Thoracic aorta (tissue), 2 donors: ENCODE measurements around the gene TEAD2. TPM values are rescaled to one million over a fixed set of nuclear protein-coding genes. Genes with fewer than 3 reads are reported as not detected.

Source experiments
- ATAC-seq: fragments of 150-250 bp; one replicate; pipeline ENCODE4 v1.8.0; 2017; ENCODE audit warnings: low read depth; ENCODE audit not compliant: insufficient number of reproducible peaks, low FRiP score
- DNase-seq: peaks from one replicate; pipeline ENCODE4 v3.0.0-alpha.2; 2020; ENCODE audit warnings: low spot score
- H3K27ac ChIP-seq, 2 donors: fragments of 200-600 bp; sonication (generic); 1 replicate in 1 of 2; 2 replicates in 1 of 2; pipeline ENCODE4 v1.5.1; 2016; ENCODE audit warnings: mild to moderate bottlenecking in 2 of 2, moderate library complexity in 2 of 2
- H3K27me3 ChIP-seq: fragments of 200-600 bp; sonication (generic); replicated peaks from 2 replicates; pipeline ENCODE4 v1.6.0; 2016; ENCODE audit warnings: mild to moderate bottlenecking; ENCODE audit not compliant: insufficient read depth
- H3K36me3 ChIP-seq: fragments of 200-600 bp; sonication (generic); one replicate; pipeline ENCODE4 v1.5.1; 2016
- H3K4me1 ChIP-seq, 2 donors: fragments of 200-600 bp; sonication (generic); 1 replicate in 1 of 2; 2 replicates in 1 of 2; pipeline versions ENCODE4 v1.5.1 to v1.6.0; 2016; ENCODE audit warnings: low read depth in 2 of 2, mild to moderate bottlenecking in 1 of 2; ENCODE audit not compliant: control insufficient read depth in 1 of 2
- H3K4me3 ChIP-seq: fragments of 200-600 bp; sonication (generic); 2 replicates; pipeline ENCODE4 v1.5.1; 2016; ENCODE audit warnings: mild to moderate bottlenecking
- H3K9me3 ChIP-seq: fragments of 200-600 bp; sonication (generic); 2 replicates; pipeline ENCODE4 v1.5.1; 2016
- total RNA-seq, 2 donors: library from RNA; depleted of rRNA; stranded (reverse); fragments of >200 nt; gene quantifications; one replicate each; pipeline versions ENCODE4 v1.1.0 to v1.2.3, GENCODE V29; 2016
- TF ChIP-seq, protein P1 (sequence below): fragments of 200-600 bp; sonication (generic); IDR thresholded peaks from one replicate; pipeline ENCODE4 v1.5.1; 2019; ENCODE audit warnings: antibody characterized with exemption

Gene TEAD2
- total RNA-seq, 2 donors from 2014 or later: 26.4 to 41.3 TPM

DNA sequence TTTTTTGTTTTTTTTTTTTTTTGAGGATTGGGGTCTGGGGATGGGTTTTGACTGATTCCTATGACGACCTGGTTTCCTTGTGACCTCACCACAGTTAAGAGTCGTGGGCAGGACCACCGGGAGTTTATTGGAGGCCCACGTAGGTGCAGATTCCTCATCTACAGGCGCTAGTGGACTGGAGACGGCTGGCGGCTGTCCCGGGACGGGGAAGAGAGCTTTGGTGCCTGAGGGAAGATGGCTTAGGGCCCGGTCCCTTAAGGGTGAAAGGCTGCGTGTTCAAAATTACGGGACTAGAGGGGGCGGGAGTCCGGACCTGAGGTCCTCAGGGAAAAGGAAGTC, 682 bp upstream of the TEAD2 start:
- peaks cover 6% of the 10 kb centered on the region for H3K36me3 ChIP-seq
- H3K9me3 ChIP-seq: no peaks in the 10 kb centered on the region
- no peaks in the 10 kb centered on the region for H3K27me3 ChIP-seq
- ATAC-seq (peak; percentile 14), DNase-seq (no peak)
- TF ChIP-seq, protein P1, sequence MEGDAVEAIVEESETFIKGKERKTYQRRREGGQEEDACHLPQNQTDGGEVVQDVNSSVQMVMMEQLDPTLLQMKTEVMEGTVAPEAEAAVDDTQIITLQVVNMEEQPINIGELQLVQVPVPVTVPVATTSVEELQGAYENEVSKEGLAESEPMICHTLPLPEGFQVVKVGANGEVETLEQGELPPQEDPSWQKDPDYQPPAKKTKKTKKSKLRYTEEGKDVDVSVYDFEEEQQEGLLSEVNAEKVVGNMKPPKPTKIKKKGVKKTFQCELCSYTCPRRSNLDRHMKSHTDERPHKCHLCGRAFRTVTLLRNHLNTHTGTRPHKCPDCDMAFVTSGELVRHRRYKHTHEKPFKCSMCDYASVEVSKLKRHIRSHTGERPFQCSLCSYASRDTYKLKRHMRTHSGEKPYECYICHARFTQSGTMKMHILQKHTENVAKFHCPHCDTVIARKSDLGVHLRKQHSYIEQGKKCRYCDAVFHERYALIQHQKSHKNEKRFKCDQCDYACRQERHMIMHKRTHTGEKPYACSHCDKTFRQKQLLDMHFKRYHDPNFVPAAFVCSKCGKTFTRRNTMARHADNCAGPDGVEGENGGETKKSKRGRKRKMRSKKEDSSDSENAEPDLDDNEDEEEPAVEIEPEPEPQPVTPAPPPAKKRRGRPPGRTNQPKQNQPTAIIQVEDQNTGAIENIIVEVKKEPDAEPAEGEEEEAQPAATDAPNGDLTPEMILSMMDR: no peak
- H3K4me1 ChIP-seq: peaks cover 4 to 6% of the 10 kb centered on the region in 2 donors
- peak overlapping the region; percentile 86 for H3K4me3 ChIP-seq
- peak overlapping the region; percentile 88 to 89 for H3K27ac ChIP-seq

DNA sequence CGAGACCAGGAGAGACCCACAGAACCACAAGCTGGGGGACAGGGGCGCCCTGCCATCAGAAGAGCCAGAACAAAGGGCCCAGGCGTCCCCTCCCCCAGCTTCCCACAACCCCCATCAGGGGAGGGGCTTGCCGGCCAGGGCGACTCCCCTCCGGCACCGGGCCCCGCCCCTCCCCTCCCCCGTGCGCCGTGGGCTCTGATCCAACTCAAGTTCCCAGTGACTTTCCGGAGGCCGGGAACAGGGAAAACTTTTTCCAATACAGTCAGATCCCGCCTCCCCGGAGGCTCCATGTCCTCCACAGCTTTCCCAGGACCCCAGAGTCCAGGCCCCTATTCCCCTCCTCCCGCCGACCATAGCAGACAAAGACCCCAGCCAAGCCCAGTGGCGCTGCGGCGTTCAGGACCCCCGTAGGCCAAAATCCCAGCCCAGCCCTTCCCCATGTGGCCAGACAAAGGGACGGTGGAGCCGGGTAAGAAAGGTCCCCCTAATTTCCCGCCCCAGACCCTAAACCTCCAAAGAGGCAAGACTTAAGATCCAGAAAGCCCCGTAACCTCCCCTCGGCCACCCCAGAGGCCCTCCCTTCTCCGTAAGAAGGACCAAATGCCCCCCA, 673 bp downstream of the TEAD2 start:
- ATAC-seq: peak; percentile 15
- TF ChIP-seq, protein P1: no peak
- Histone ChIP-seq H3K36me3 (peaks cover 11% of the 10 kb centered on the region), H3K27ac (peak overlapping the region; percentile 88 to 89), H3K4me3 (peak overlapping the region; percentile 86), H3K27me3 (no peaks in the 10 kb centered on the region), H3K9me3 (no peaks in the 10 kb centered on the region), H3K4me1 (peaks cover 4 to 6% of the 10 kb centered on the region in 2 donors)
- no peak for DNase-seq

DNA sequence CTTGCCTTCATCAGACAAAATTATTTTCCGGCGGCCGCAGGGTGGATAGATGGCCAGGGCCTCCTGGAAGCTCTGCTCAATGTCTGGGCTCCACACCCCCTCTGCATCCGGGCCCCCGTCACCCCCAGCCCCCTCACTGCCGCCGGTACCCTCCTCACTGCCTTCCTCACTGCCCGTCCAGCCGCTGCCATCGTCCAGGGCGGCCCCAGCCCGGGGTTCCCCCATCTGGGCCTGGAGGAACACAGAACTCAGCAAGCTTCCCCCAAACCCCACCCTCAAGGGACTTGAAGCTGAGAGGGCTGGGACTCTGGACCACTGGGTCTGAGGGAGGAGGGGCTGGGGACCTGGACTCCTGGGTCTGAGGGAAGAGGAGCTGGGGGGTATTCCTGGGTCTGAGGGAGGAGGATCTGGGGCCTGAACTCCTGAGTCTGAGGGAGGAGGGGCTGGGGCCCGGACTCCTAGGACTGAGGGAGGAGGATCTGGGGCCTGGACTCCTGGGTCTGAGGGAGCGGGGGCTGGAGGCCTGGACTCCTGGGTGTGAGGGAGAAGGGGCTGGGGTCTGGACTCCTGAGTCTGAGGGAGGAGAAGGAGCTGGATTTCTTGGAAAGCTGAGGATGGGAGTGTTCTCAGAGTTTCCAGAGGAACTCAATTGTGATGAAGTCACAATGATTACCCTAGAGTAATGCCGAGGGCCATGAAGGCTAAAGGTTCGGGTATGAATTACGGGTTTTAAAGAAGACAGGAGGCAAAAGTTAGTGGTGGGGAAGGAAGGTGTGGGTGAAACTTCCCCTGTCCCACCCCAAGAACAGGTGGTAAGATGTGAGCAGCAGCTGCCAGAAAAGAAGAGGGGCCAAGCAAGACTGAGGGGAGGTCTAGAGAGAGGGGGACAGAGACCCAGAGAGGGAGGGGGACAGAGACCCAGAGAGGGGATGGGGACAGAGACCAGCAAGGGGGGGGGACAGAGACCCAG, 2.1 kb downstream of the TEAD2 start:
- H3K27me3 ChIP-seq: no peaks in the 10 kb centered on the region
- TF ChIP-seq, protein P1: no peak
- H3K4me3 ChIP-seq: no peak overlapping the region
- H3K36me3 ChIP-seq: peaks cover 13% of the 10 kb centered on the region
- peaks cover 4 to 6% of the 10 kb centered on the region in 2 donors for H3K4me1 ChIP-seq
- peak overlapping the region; percentile 65 to 89 for H3K27ac ChIP-seq
- no peak for ATAC-seq
- no peak for DNase-seq
- no peaks in the 10 kb centered on the region for H3K9me3 ChIP-seq

DNA sequence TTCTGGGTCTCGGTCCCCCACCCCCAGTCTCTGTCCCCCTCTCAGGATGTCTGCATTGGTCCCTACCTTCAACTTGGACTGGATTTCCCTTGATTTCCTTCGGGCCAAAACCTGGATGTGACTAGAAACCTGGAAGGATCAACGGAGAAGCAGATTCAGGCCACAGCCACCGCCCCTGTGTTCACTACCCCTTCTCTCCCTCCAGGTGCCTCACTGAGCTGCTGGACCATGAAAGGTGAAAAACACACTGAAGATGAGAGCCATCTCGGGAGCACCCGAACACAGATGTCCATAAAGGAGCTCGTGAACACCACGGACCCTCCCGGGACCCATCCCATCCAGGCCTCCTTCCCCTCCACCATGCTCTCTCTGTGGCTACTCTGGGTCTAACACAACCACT, 5.0 kb downstream of the TEAD2 start:
- Histone ChIP-seq H3K9me3 (no peaks in the 10 kb centered on the region), H3K27ac (no peak overlapping the region), H3K36me3 (peaks cover 36% of the 10 kb centered on the region), H3K4me3 (no peak overlapping the region), H3K27me3 (no peaks in the 10 kb centered on the region), H3K4me1 (no peaks in the 10 kb centered on the region)
- DNase-seq: no peak
- ATAC-seq: no peak
- TF ChIP-seq, protein P1: no peak

DNA sequence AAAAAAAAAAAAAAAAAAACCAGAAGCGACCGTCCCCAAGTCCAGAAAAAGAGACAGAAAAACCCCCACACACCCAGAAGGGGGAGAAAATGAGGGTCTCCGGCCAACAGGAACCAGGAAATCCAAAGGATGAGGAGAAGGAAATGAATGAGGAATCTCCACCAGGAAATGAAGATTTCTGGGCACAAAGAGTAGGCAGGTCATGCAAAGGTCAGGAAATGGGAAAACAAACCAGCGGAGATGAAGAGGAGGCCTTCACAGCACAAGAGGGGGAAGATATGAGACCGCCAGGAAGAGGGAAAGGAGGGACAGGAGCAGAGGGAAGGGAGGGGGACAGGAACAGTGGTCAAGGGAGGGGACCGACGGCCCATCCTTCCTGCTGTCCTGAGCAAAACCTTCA, 5.8 kb downstream of the TEAD2 start:
- TF ChIP-seq, protein P1: no peak
- Histone ChIP-seq H3K4me3 (no peak overlapping the region), H3K27me3 (no peaks in the 10 kb centered on the region), H3K27ac (no peak overlapping the region), H3K4me1 (no peaks in the 10 kb centered on the region), H3K36me3 (peaks cover 36% of the 10 kb centered on the region), H3K9me3 (no peaks in the 10 kb centered on the region)
- DNase-seq: no peak
- no peak for ATAC-seq
